Body of pancreas (tissue), 4 donors: ENCODE data around the gene PCDHGB1.

Experiments
- CTCF ChIP-seq, 7 experiments: fragments of 450-650 bp in 4 of 7; fragments of 200-600 bp in 3 of 7; sonication (generic) in 3 of 7; IDR thresholded peaks; one replicate each; pipeline ENCODE4 v1.5.1; 2016 to 2019; ENCODE audit warnings: antibody characterized with exemption in 7 of 7
- POLR2A ChIP-seq, 3 donors: fragments of 450-650 bp; IDR thresholded peaks; one replicate each; pipeline ENCODE4 v1.6.1; 2016; ENCODE audit warnings: antibody characterized with exemption in 3 of 3, mild to moderate bottlenecking in 2 of 3

GRCh38 chr5:141320225-141321169 is 29.4 kb upstream of the PCDHGB1 start, which contains the start of gene TAF7:
- TF ChIP-seq CTCF (IDR thresholded peaks at IDR 0.05): peak; percentile 68 to 85 (median 75)
- peak; percentile 83 to 96 (median 95) for TF ChIP-seq POLR2A (IDR thresholded peaks at IDR 0.05)
